B cell (primary cell): ENCODE data around the gene GP1BB. TPM values are rescaled to one million over a fixed set of nuclear protein-coding genes. Genes with fewer than 3 reads are reported as not detected.

Source experiments
- ATAC-seq: fragments of 200-7000 bp; cut with Tn5 transposase; one replicate; pipeline ENCODE4 v1.10.0; 2021; ENCODE audit warnings: low read depth, mild to moderate bottlenecking, moderate number of reproducible peaks, moderate library complexity
- CTCF ChIA-PET: fragments of 350-600 bp; sonication (Branson Sonifier 250); formaldehyde crosslinking; loops from one replicate; lab custom pipeline; 2021; ENCODE audit warnings: antibody characterized with exemption, inconsistent platforms; lab: Charles Lee
- POLR2A ChIA-PET: fragments of 350-600 bp; sonication (Branson Sonifier 250); formaldehyde crosslinking; loops from one replicate; lab custom pipeline; 2021; ENCODE audit warnings: antibody characterized with exemption; lab: Charles Lee
- DNase-seq: peaks from one replicate; pipeline ENCODE4 v3.0.0; 2013
- H2AFZ ChIP-seq: 2 replicates; pipeline ENCODE4 v1.6.1; 2012; ENCODE audit warnings: mild to moderate bottlenecking, low read depth, low read length; ENCODE audit not compliant: insufficient read depth, poor library complexity, severe bottlenecking
- H3K27ac ChIP-seq, 2 donors: 1 replicate in 1 of 2; 2 replicates in 1 of 2; pipeline ENCODE4 v1.5.1; 2012 to 2013; ENCODE audit warnings: low read length in 2 of 2, mild to moderate bottlenecking in 2 of 2, moderate library complexity in 1 of 2
- H3K27me3 ChIP-seq, 4 experiments: fragments of 200-600 bp in 1 of 4; sonication (generic) in 1 of 4; replicated peaks in 1 of 4; 1 replicate in 2 of 4; 2 replicates in 2 of 4; pipeline versions ENCODE4 v1.6.1 to v1.7.0; 2013 to 2016; ENCODE audit warnings: low read length in 3 of 4, mild to moderate bottlenecking in 2 of 4, mixed read lengths in 1 of 4, moderate library complexity in 1 of 4; ENCODE audit not compliant: insufficient read depth in 4 of 4, control insufficient read depth in 3 of 4; ENCODE audit errors: control extremely low read depth in 1 of 4
- H3K36me3 ChIP-seq, 2 experiments: replicated peaks in 1 of 2; 1 replicate in 1 of 2; 2 replicates in 1 of 2; pipeline versions ENCODE4 v1.6.1 to v1.7.1; 2013; ENCODE audit warnings: low read length in 1 of 2; ENCODE audit not compliant: insufficient read depth in 2 of 2, control insufficient read depth in 1 of 2; ENCODE audit errors: control extremely low read depth in 1 of 2, extremely low read depth in 1 of 2
- H3K4me1 ChIP-seq, 2 donors: fragments of 200-600 bp in 1 of 2; sonication (generic) in 1 of 2; 1 replicate in 1 of 2; 2 replicates in 1 of 2; pipeline versions ENCODE4 v1.5.1 to v1.6.1; 2013 to 2017; ENCODE audit warnings: low read length in 2 of 2; ENCODE audit not compliant: control insufficient read depth in 2 of 2, insufficient read depth in 2 of 2
- H3K4me2 ChIP-seq: replicated peaks from 2 replicates; pipeline ENCODE3; 2012; ENCODE audit warnings: mild to moderate bottlenecking, low read depth, low read length; ENCODE audit not compliant: poor library complexity, severe bottlenecking
- H3K4me3 ChIP-seq, 5 experiments: fragments of 200-600 bp in 1 of 5; sonication (generic) in 1 of 5; 1 replicate in 3 of 5; 2 replicates in 2 of 5; pipeline versions ENCODE4 v1.5.1 to v1.7.0; 2011 to 2016; ENCODE audit warnings: low read length in 4 of 5, mild to moderate bottlenecking in 4 of 5, low read depth in 2 of 5, control low read depth in 1 of 5, moderate library complexity in 1 of 5; ENCODE audit not compliant: insufficient read depth in 1 of 5; ENCODE audit errors: control extremely low read depth in 1 of 5, extremely low read depth in 1 of 5
- H3K79me2 ChIP-seq: fragments of 200-600 bp; sonication (generic); one replicate; pipeline ENCODE4 v1.6.0; 2016; ENCODE audit warnings: low read length; ENCODE audit not compliant: control insufficient read depth, insufficient read depth
- H3K9ac ChIP-seq: fragments of 200-600 bp; sonication (generic); 2 replicates; pipeline ENCODE4 v1.6.1; 2017; ENCODE audit warnings: mild to moderate bottlenecking, low read length, moderate library complexity
- H3K9me3 ChIP-seq, 3 donors: one replicate each; pipeline versions ENCODE4 v1.6.1 to v1.7.1; 2013; ENCODE audit warnings: low read length in 2 of 3; ENCODE audit not compliant: control insufficient read depth in 2 of 3, insufficient read depth in 1 of 3; ENCODE audit errors: control extremely low read depth in 1 of 3
- H4K20me1 ChIP-seq: 2 replicates; pipeline ENCODE4 v1.6.0; 2012; ENCODE audit warnings: mild to moderate bottlenecking, low read length; ENCODE audit not compliant: insufficient read depth, control insufficient read depth, poor library complexity, severe bottlenecking
- H3K27ac Mint-ChIP-seq: one replicate; pipeline ENCODE4 v1.8.0; 2021; ENCODE audit warnings: mixed read lengths
- H3K27me3 Mint-ChIP-seq: one replicate; pipeline ENCODE4 v1.8.0; 2021; ENCODE audit warnings: mixed read lengths
- H3K4me1 Mint-ChIP-seq: one replicate; pipeline ENCODE4 v1.8.0; 2021; ENCODE audit warnings: mixed read lengths
- H3K4me3 Mint-ChIP-seq: one replicate; pipeline ENCODE4 v1.8.0; 2021; ENCODE audit warnings: mixed read lengths
- H3K9me3 Mint-ChIP-seq: one replicate; pipeline ENCODE4 v1.8.0; 2022; ENCODE audit warnings: mixed read lengths; ENCODE audit not compliant: insufficient read depth
- EZH2 ChIP-seq: IDR thresholded peaks from 2 replicates; pipeline ENCODE4 v1.6.1; 2012; ENCODE audit warnings: borderline replicate concordance, low read depth, mild to moderate bottlenecking, moderate library complexity, low read length; ENCODE audit not compliant: insufficient read depth, poor library complexity, severe bottlenecking
- WGBS: methylation state at CpG from one replicate; pipeline ENCODE4 v1.1.5; 2013; ENCODE audit warnings: missing lambda C conversion rate; ENCODE audit not compliant: insufficient coverage; 5-methylcytosine and 5-hydroxymethylcytosine counted together
- intact Hi-C: fragments of 100-400 bp; cut with micrococcal nuclease; formaldehyde crosslinking; loops from one replicate; pipeline ENCODE4 v1.10.0; 2022
- polyA plus RNA-seq: library from polyadenylated mRNA; depleted of rRNA; stranded (reverse); fragments of >200 nt; gene quantifications from 2 replicates; pipeline ENCODE4 v1.2.3, GENCODE V29; 2012
- total RNA-seq, 2 donors: library from RNA; stranded (reverse); fragments of 120-200 nt in 1 of 2; gene quantifications; 1 replicate in 1 of 2; 2 replicates in 1 of 2; pipeline versions ENCODE4 v1.2.3 to v1.2.4, GENCODE V29; 2013 to 2022
- TF ChIP-seq, protein P1 (sequence below): fragments of 200-600 bp; IDR thresholded peaks from one replicate; pipeline ENCODE4 v1.8.0; 2022; ENCODE audit warnings: antibody characterized with exemption, mild to moderate bottlenecking

The GP1BB gene
- total and polyA plus RNA-seq, 2 donors (not counting 1 experiment from before 2014, with no cell fraction given) = 0.31 TPM; not detected in 1

GRCh38 chr22:19693581-19693980, 29.8 kb upstream of the GP1BB start:
- Histone ChIP-seq H3K36me3 (no peaks in the 10 kb centered on the region), H3K27ac (no peak overlapping the region), H2AFZ (no peak overlapping the region), H3K4me1 (no peaks in the 10 kb centered on the region), H3K4me3 (no peak overlapping the region), H3K27me3 (no peaks in the 10 kb centered on the region), H3K4me2 (no peak overlapping the region), H4K20me1 (no peaks in the 10 kb centered on the region), H3K79me2 (no peaks in the 10 kb centered on the region), H3K9ac (no peak overlapping the region), H3K9me3 (no peaks in the 10 kb centered on the region)
- Mint-ChIP-seq H3K4me3 (no peak overlapping the region), H3K4me1 (no peaks in the 10 kb centered on the region), H3K27ac (no peak overlapping the region), H3K27me3 (peaks cover 25% of the 10 kb centered on the region), H3K9me3 (no peaks in the 10 kb centered on the region)
- intact Hi-C loops = no loop called here
- 99% methylated on average over 10 of the region's 14 CpGs for WGBS
- ChIA-PET POLR2A (no interaction called here), CTCF (no interaction called here)
- TF ChIP-seq EZH2 = no peak
- TF ChIP-seq, protein P1, sequence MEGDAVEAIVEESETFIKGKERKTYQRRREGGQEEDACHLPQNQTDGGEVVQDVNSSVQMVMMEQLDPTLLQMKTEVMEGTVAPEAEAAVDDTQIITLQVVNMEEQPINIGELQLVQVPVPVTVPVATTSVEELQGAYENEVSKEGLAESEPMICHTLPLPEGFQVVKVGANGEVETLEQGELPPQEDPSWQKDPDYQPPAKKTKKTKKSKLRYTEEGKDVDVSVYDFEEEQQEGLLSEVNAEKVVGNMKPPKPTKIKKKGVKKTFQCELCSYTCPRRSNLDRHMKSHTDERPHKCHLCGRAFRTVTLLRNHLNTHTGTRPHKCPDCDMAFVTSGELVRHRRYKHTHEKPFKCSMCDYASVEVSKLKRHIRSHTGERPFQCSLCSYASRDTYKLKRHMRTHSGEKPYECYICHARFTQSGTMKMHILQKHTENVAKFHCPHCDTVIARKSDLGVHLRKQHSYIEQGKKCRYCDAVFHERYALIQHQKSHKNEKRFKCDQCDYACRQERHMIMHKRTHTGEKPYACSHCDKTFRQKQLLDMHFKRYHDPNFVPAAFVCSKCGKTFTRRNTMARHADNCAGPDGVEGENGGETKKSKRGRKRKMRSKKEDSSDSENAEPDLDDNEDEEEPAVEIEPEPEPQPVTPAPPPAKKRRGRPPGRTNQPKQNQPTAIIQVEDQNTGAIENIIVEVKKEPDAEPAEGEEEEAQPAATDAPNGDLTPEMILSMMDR = no peak
- ATAC-seq = no peak
- DNase-seq = no peak

DNA sequence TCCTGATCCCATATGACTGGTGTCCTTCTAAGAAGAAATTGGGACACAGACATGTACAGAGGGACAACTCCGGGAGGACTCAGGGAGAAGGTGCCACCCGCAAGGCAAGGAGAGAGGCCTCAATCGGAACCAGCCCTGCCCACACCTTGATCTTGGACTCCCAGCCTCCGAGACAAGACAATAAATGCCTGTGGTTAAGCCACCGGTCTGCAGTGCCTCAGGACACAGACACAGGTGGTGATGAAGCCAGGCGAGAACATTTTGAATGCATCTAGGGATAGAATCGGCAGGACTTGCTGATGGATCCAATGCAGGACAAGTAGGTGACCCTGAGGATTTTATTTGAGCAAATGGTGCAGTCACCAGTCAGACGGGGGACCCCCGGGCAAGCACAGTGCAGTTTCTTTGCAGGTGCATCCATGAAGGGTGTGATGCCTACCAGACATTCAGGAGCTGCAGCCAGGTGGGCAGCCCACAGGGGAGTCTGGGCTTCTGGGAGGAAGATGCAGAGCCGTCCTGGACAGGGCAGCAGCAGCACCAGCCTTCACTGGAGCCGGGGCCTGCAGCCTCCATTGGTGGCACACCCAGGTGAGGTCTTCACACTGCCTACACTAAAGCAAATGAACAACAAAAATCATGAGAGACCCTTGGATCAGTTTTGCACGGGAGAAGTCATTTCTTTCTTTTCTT, 29.2 kb upstream of the GP1BB start:
- 91% methylated on average over 12 of the region's 12 CpGs for WGBS
- H3K4me1 Mint-ChIP-seq = no peaks in the 10 kb centered on the region
- Histone ChIP-seq H3K79me2 (no peaks in the 10 kb centered on the region), H3K9me3 (no peaks in the 10 kb centered on the region), H4K20me1 (no peaks in the 10 kb centered on the region), H3K4me1 (no peaks in the 10 kb centered on the region), H3K9ac (no peak overlapping the region), H3K36me3 (no peaks in the 10 kb centered on the region), H3K4me2 (no peak overlapping the region), H3K27me3 (no peaks in the 10 kb centered on the region), H3K27ac (no peak overlapping the region), H3K4me3 (no peak overlapping the region), H2AFZ (no peak overlapping the region)
- intact Hi-C loops = no loop called here
- TF ChIP-seq, protein P1 = no peak
- TF ChIP-seq EZH2 = no peak
- ChIA-PET POLR2A (no interaction called here), CTCF (no interaction called here)
- no peak overlapping the region for H3K27ac Mint-ChIP-seq
- DNase-seq (no peak), ATAC-seq (no peak)
- H3K9me3 Mint-ChIP-seq = no peaks in the 10 kb centered on the region
- H3K4me3 Mint-ChIP-seq = no peak overlapping the region
- peaks cover 25% of the 10 kb centered on the region for H3K27me3 Mint-ChIP-seq
